MCF 10A (cell line): Measurements from ENCODE around the gene PLEKHA1. TPM values are rescaled to one million over a fixed set of nuclear protein-coding genes. Genes with fewer than 3 reads are reported as not detected.

Experiments used
- BruUV-seq: library from RNA; stranded (reverse); fragments of 400-500 nt; replicated peaks from 2 replicates; lab custom pipeline; 2021; lab: Mats Ljungman, UMichigan
- CTCF ChIA-PET: fragments of 300-600 bp; sonication (Branson Sonifier 250); formaldehyde crosslinking; extraction: SDS; loops from one replicate; lab custom pipeline; 2021; ENCODE audit warnings: antibody characterized with exemption, inconsistent platforms; lab: Yijun Ruan, JAX
- POLR2A ChIA-PET: fragments of 300-600, 350-650 bp; sonication (Branson Sonifier 250); formaldehyde crosslinking; extraction: SDS; loops from one replicate; lab custom pipeline; 2020; ENCODE audit warnings: antibody characterized with exemption, inconsistent platforms; lab: Yijun Ruan, JAX
- DNase-seq: peaks from one replicate; pipeline ENCODE4 v3.0.0-alpha.2; 2018; ENCODE audit not compliant: unreplicated experiment
- H3K27ac Mint-ChIP-seq: one replicate; pipeline ENCODE4 v1.8.0; 2022; ENCODE audit warnings: mild to moderate bottlenecking, low read depth, mixed read lengths; ENCODE audit not compliant: unreplicated experiment
- H3K27me3 Mint-ChIP-seq: one replicate; pipeline ENCODE4 v1.8.0; 2022; ENCODE audit warnings: mixed read lengths; ENCODE audit not compliant: insufficient read depth, unreplicated experiment
- H3K36me3 Mint-ChIP-seq: one replicate; pipeline ENCODE4 v1.8.0; 2022; ENCODE audit warnings: mild to moderate bottlenecking, moderate library complexity, mixed read lengths; ENCODE audit not compliant: insufficient read depth, unreplicated experiment
- H3K4me1 Mint-ChIP-seq: one replicate; pipeline ENCODE4 v1.8.0; 2022; ENCODE audit warnings: mixed read lengths; ENCODE audit not compliant: insufficient read depth, unreplicated experiment
- H3K4me3 Mint-ChIP-seq: one replicate; pipeline ENCODE4 v1.8.0; 2022; ENCODE audit warnings: mild to moderate bottlenecking, moderate library complexity, mixed read lengths; ENCODE audit not compliant: unreplicated experiment
- H3K9me3 Mint-ChIP-seq: one replicate; pipeline ENCODE4 v1.8.0; 2022; ENCODE audit warnings: mixed read lengths; ENCODE audit not compliant: unreplicated experiment
- intact Hi-C: fragments of 100-400 bp; cut with micrococcal nuclease; formaldehyde crosslinking; loops from 2 replicates; pipeline ENCODE4 v1.14.1; 2022
- total RNA-seq: library from RNA; stranded (reverse); gene quantifications from 2 replicates; pipeline ENCODE4 v1.2.3, GENCODE V29; 2022
- TF ChIP-seq, protein P1 (sequence below): fragments of 200-600 bp; IDR thresholded peaks from one replicate; pipeline ENCODE4 v1.8.0; 2022; ENCODE audit warnings: antibody characterized with exemption, mild to moderate bottlenecking; ENCODE audit not compliant: unreplicated experiment

Gene PLEKHA1
- total RNA-seq, 1 experiment from 2014 or later: 55.8 TPM

DNA sequence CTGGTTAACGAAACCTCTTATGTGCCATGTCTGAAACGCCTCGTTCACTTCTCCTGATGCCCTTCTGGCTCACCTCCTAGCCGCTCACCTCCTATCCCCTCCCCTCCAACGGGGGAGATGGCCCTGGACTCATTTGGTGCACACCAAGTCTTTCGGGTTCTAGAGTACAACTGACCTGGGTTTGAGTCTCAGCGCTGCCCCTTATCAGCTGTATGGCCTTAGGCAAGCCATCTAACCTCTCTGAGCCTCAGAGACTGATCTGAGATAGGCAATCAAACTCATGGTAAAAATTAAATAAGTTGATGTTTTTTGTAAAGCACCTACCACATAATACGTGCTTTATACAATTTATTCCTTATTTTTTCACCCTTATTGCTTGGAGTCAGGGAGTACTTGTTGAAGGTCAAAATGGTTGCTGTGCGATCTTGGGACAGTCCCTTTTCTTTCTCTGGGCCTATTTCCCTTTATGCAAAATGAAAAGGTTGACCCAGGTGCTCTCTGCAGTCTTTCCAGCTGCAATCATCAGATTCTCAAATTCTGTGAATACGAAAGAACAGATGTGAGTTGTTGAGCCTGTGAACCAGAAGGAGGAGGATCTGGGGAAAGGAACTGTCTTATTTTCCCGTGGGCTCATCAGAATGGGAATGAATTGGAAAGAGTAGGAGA is 31.2 kb upstream of the PLEKHA1 start:
- Mint-ChIP-seq H3K4me3 (no peak overlapping the region), H3K36me3 (no peaks in the 10 kb centered on the region), H3K27me3 (no peaks in the 10 kb centered on the region), H3K9me3 (peaks cover 8% of the 10 kb centered on the region), H3K27ac (no peak overlapping the region), H3K4me1 (peaks cover 12% of the 10 kb centered on the region)
- POLR2A ChIA-PET: interaction anchor here (0.9 to 2.6 kb wide), 7 partner anchors 17 to 222 kb away, joined by 3 to 12 read pairs (median 4); partner anchors contain the start of gene PLEKHA1
- intact Hi-C loops: no loop called here
- DNase-seq: no peak
- CTCF ChIA-PET: interaction anchor here (0.6 to 3.1 kb wide), 19 partner anchors 13 to 286 kb away, joined by 3 to 45 read pairs (median 4); partner anchors contain the start of gene PLEKHA1
- TF ChIP-seq, protein P1, sequence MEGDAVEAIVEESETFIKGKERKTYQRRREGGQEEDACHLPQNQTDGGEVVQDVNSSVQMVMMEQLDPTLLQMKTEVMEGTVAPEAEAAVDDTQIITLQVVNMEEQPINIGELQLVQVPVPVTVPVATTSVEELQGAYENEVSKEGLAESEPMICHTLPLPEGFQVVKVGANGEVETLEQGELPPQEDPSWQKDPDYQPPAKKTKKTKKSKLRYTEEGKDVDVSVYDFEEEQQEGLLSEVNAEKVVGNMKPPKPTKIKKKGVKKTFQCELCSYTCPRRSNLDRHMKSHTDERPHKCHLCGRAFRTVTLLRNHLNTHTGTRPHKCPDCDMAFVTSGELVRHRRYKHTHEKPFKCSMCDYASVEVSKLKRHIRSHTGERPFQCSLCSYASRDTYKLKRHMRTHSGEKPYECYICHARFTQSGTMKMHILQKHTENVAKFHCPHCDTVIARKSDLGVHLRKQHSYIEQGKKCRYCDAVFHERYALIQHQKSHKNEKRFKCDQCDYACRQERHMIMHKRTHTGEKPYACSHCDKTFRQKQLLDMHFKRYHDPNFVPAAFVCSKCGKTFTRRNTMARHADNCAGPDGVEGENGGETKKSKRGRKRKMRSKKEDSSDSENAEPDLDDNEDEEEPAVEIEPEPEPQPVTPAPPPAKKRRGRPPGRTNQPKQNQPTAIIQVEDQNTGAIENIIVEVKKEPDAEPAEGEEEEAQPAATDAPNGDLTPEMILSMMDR: no peak
- BruUV-seq: no TSS peak

DNA sequence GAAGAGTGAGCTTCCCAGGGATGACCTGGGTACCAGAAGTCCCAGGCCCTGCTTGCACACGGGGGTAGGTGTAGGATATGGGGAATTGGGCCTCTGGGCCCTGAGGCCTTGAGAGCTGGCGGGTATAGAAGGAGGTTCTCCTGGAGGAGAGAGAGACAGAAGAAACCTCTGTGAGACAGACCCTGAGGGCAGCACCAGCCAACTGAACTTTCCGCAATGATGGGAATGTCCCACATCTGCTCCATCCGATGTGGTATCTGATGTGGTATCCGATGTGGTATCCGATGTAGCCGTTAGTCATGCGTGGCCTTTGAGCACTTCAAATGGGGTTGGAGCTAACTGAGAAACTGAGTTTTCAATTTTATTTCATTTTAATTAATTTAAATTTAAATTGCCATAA is 30.6 kb upstream of the PLEKHA1 start:
- intact Hi-C loops: no loop called here
- Mint-ChIP-seq H3K27me3 (no peaks in the 10 kb centered on the region), H3K36me3 (no peaks in the 10 kb centered on the region), H3K4me3 (no peak overlapping the region), H3K27ac (no peak overlapping the region), H3K4me1 (peaks cover 12% of the 10 kb centered on the region), H3K9me3 (peaks cover 8% of the 10 kb centered on the region)
- DNase-seq: no peak
- BruUV-seq: no TSS peak
- ChIA-PET POLR2A (interaction anchor here (1.0 to 2.6 kb wide), 4 partner anchors 17 to 45 kb away, joined by 3 to 12 read pairs (median 4); partner anchors contain the start of gene PLEKHA1), CTCF (interaction anchor here (0.6 to 3.1 kb wide), 9 partner anchors 14 to 221 kb away, joined by 3 to 45 read pairs (median 4); no protein-coding TSS in a partner anchor)
- TF ChIP-seq, protein P1: no peak

DNA sequence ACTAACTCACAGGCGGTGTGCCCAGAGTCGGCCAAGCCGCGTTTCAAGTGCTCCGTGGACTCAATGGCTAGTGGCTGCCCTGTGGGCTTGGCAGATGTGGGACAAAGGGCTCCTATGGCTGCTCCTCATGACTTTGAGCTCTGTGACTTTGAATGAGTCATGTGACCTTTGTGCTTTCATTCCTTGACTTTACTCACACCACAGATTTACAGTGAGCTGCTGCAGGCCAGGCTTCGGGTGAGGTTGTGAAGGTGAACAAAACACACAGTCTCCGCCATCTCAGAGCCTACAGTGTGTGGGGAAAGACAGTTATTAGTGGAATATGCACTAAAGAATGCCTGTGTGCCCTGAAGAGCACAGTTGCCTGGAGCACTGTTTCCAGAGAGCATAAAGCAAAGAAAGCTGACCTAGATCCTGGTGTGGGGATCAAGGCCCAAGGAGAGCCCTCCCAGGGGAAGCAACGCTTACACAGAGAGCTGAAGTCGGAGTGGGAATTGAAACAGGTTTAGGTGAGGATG is 29.7 kb upstream of the PLEKHA1 start:
- Mint-ChIP-seq H3K4me3 (no peak overlapping the region), H3K4me1 (peaks cover 12% of the 10 kb centered on the region), H3K36me3 (no peaks in the 10 kb centered on the region), H3K27me3 (no peaks in the 10 kb centered on the region), H3K27ac (no peak overlapping the region), H3K9me3 (peaks cover 8% of the 10 kb centered on the region)
- TF ChIP-seq, protein P1: no peak
- intact Hi-C loops: no loop called here
- DNase-seq: no peak
- CTCF ChIA-PET: interaction anchor here (0.9 to 3.1 kb wide), 6 partner anchors 13 to 221 kb away, joined by 3 to 45 read pairs (median 5); no protein-coding TSS in a partner anchor
- no TSS peak for BruUV-seq
- POLR2A ChIA-PET: interaction anchor here (0.6 to 1.4 kb wide), 4 partner anchors 20 to 107 kb away, joined by 3 to 4 read pairs (median 3); no protein-coding TSS in a partner anchor

DNA sequence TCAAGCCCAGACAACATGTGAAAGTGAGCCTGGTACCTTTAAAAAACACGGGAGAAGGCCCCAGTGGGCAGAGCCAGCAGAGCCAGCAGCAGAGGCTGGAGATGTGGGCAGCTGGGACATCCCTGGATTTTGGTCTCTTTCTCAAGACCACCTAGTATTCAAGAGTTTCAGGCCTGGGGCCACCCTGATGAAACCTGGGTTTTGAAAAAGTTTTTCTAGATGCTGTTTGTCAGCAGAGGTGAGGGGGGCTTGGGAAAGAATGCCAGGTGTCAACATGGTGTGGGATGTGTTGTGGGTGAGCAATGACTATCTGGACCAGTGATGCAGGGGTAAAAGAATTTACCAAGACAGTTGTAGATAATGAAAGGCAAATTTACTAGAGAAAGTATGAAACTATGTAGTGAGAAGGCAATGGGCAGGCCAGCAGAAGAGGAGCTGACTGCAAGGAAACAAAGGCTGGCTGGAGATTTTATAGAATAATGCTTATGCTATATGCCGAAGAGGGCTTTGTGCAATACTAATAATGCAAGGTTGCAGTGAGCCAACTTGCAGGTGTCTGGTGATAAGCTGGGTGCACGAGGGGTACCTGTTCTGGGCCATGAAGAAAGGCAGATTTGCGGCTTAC is 28.1 kb upstream of the PLEKHA1 start:
- Mint-ChIP-seq H3K4me3 (no peak overlapping the region), H3K9me3 (peaks cover 8% of the 10 kb centered on the region), H3K27ac (no peak overlapping the region), H3K27me3 (no peaks in the 10 kb centered on the region), H3K4me1 (peaks cover 7% of the 10 kb centered on the region), H3K36me3 (no peaks in the 10 kb centered on the region)
- intact Hi-C loops: no loop called here
- TF ChIP-seq, protein P1: no peak
- POLR2A ChIA-PET: no interaction called here
- BruUV-seq: no TSS peak
- no peak for DNase-seq
- CTCF ChIA-PET: no interaction called here
